ENCODE results near the gene HMX1. TPM values are rescaled to one million over a fixed set of nuclear protein-coding genes. Genes with fewer than 3 reads are reported as not detected.

Gene HMX1
- total and polyA plus RNA-seq, 2 donors (not counting 1 experiment from before 2014, with no cell fraction given): not detected

DNA sequence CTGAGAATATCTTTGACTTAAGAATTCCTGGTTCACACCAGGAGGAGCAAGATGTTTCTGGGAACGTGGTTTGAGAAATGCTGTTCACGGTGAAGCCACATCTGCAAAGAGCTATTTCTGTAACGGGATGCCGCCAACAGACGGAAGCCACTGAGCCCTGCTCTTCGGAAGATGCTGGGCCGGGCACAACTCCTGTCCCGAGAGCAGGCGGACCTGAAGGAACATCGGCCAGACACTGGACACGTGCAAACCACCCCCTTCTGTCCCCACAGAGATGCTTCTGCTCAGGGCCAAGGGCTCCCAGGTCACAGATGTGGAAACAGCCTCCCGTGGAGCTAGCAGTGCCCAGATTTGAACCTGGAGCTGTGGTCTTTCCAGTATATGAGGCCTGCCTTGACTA, 24.3 kb downstream of the HMX1 start:
- H3K9me3 ChIP-seq (ENCODE audit: control extremely low read depth in 1 of 3, control insufficient read depth in 2 of 3, insufficient read depth in 1 of 3, low read length in 2 of 3): peaks cover 0 to 25% (median 0%) of the 10 kb centered on the region in 3 donors
- ChIA-PET POLR2A (no interaction called here), CTCF (no interaction called here)
- H3K27ac ChIP-seq (ENCODE audit: low read length in 2 of 2): no peak overlapping the region
- WGBS (ENCODE audit: insufficient coverage): 91% methylated on average over 12 of the region's 12 CpGs
- Mint-ChIP-seq H3K27me3 (peaks cover 7% of the 10 kb centered on the region), H3K4me3 (no peak overlapping the region), H3K27ac (no peak overlapping the region), H3K4me1 (no peaks in the 10 kb centered on the region), H3K9me3 (ENCODE audit: insufficient read depth) (peaks cover 3% of the 10 kb centered on the region)
- ATAC-seq (ENCODE audit: low read depth): no peak
- no peak for TF ChIP-seq EZH2 (IDR thresholded peaks at IDR 0.05; ENCODE audit: borderline replicate concordance, insufficient read depth, low read depth, low read length, poor library complexity, severe bottlenecking)
- TF ChIP-seq, protein P1, sequence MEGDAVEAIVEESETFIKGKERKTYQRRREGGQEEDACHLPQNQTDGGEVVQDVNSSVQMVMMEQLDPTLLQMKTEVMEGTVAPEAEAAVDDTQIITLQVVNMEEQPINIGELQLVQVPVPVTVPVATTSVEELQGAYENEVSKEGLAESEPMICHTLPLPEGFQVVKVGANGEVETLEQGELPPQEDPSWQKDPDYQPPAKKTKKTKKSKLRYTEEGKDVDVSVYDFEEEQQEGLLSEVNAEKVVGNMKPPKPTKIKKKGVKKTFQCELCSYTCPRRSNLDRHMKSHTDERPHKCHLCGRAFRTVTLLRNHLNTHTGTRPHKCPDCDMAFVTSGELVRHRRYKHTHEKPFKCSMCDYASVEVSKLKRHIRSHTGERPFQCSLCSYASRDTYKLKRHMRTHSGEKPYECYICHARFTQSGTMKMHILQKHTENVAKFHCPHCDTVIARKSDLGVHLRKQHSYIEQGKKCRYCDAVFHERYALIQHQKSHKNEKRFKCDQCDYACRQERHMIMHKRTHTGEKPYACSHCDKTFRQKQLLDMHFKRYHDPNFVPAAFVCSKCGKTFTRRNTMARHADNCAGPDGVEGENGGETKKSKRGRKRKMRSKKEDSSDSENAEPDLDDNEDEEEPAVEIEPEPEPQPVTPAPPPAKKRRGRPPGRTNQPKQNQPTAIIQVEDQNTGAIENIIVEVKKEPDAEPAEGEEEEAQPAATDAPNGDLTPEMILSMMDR (IDR thresholded peaks at IDR 0.05): no peak
- H3K36me3 ChIP-seq (replicated peaks in 1 of 2; ENCODE audit: control extremely low read depth in 1 of 2, control insufficient read depth in 1 of 2, extremely low read depth in 1 of 2, insufficient read depth in 2 of 2, low read length in 1 of 2): no peaks in the 10 kb centered on the region
- intact Hi-C loops (cut with micrococcal nuclease): no loop called here
- no peaks in the 10 kb centered on the region for H3K27me3 ChIP-seq (replicated peaks in 1 of 4; ENCODE audit: control extremely low read depth in 1 of 4, control insufficient read depth in 3 of 4, insufficient read depth in 4 of 4, low read length in 3 of 4)
- no peak for DNase-seq
- no peaks in the 10 kb centered on the region for H3K4me1 ChIP-seq (ENCODE audit: control insufficient read depth in 2 of 2, insufficient read depth in 2 of 2, low read length in 2 of 2)
- H3K4me2 ChIP-seq (replicated peaks; ENCODE audit: low read depth, low read length, poor library complexity, severe bottlenecking): no peak overlapping the region
- H4K20me1 ChIP-seq (ENCODE audit: control insufficient read depth, insufficient read depth, low read length, poor library complexity, severe bottlenecking): no peaks in the 10 kb centered on the region
- no peak overlapping the region for H2AFZ ChIP-seq (ENCODE audit: insufficient read depth, low read depth, low read length, poor library complexity, severe bottlenecking)
- H3K79me2 ChIP-seq (ENCODE audit: control insufficient read depth, insufficient read depth, low read length): no peaks in the 10 kb centered on the region
- no peak overlapping the region for H3K4me3 ChIP-seq (ENCODE audit: control extremely low read depth in 1 of 5, extremely low read depth in 1 of 5, insufficient read depth in 1 of 5, low read depth in 2 of 5, low read length in 4 of 5)
- no peak overlapping the region for H3K9ac ChIP-seq (ENCODE audit: low read length)

DNA sequence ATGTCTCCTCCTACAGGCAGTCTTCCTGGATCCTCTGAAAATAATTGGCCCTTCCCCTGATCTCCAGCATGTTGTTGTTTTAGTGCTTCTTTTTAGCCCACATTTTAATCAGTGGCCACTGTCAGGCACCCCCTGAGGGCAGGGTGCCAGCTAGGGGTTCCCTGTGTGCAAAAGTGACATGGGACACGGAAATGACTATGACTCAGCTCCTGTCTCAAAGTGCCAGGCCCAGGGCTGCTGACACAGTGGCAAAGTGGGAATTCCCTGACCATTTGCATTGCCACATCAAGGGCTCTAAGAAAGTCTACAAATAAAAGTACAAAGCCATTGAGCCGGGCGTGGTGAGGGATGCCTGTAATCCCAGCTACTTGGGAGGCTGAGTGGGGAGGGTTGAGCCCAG, 24.8 kb downstream of the HMX1 start:
- ATAC-seq (ENCODE audit: low read depth) (no peak), DNase-seq (no peak)
- H4K20me1 ChIP-seq (ENCODE audit: control insufficient read depth, insufficient read depth, low read length, poor library complexity, severe bottlenecking): no peaks in the 10 kb centered on the region
- H3K27me3 ChIP-seq (replicated peaks in 1 of 4; ENCODE audit: control extremely low read depth in 1 of 4, control insufficient read depth in 3 of 4, insufficient read depth in 4 of 4, low read length in 3 of 4): no peaks in the 10 kb centered on the region
- no peak overlapping the region for H3K4me3 Mint-ChIP-seq
- intact Hi-C loops (cut with micrococcal nuclease): no loop called here
- no peak overlapping the region for H3K4me3 ChIP-seq (ENCODE audit: control extremely low read depth in 1 of 5, extremely low read depth in 1 of 5, insufficient read depth in 1 of 5, low read depth in 2 of 5, low read length in 4 of 5)
- ChIA-PET POLR2A (no interaction called here), CTCF (no interaction called here)
- H3K4me2 ChIP-seq (replicated peaks; ENCODE audit: low read depth, low read length, poor library complexity, severe bottlenecking): no peak overlapping the region
- TF ChIP-seq EZH2 (IDR thresholded peaks at IDR 0.05; ENCODE audit: borderline replicate concordance, insufficient read depth, low read depth, low read length, poor library complexity, severe bottlenecking): no peak
- TF ChIP-seq, protein P1 (IDR thresholded peaks at IDR 0.05): no peak
- H2AFZ ChIP-seq (ENCODE audit: insufficient read depth, low read depth, low read length, poor library complexity, severe bottlenecking): no peak overlapping the region
- H3K9me3 ChIP-seq (ENCODE audit: control extremely low read depth in 1 of 3, control insufficient read depth in 2 of 3, insufficient read depth in 1 of 3, low read length in 2 of 3): peaks cover 0 to 20% (median 0%) of the 10 kb centered on the region in 3 donors
- peaks cover 7% of the 10 kb centered on the region for H3K27me3 Mint-ChIP-seq
- H3K9me3 Mint-ChIP-seq (ENCODE audit: insufficient read depth): peaks cover 3% of the 10 kb centered on the region
- H3K4me1 Mint-ChIP-seq: no peaks in the 10 kb centered on the region
- no peaks in the 10 kb centered on the region for H3K79me2 ChIP-seq (ENCODE audit: control insufficient read depth, insufficient read depth, low read length)
- no peaks in the 10 kb centered on the region for H3K36me3 ChIP-seq (replicated peaks in 1 of 2; ENCODE audit: control extremely low read depth in 1 of 2, control insufficient read depth in 1 of 2, extremely low read depth in 1 of 2, insufficient read depth in 2 of 2, low read length in 1 of 2)
- H3K27ac ChIP-seq (ENCODE audit: low read length in 2 of 2): no peak overlapping the region
- H3K4me1 ChIP-seq (ENCODE audit: control insufficient read depth in 2 of 2, insufficient read depth in 2 of 2, low read length in 2 of 2): no peaks in the 10 kb centered on the region
- no peak overlapping the region for H3K27ac Mint-ChIP-seq
- H3K9ac ChIP-seq (ENCODE audit: low read length): no peak overlapping the region
- WGBS (ENCODE audit: insufficient coverage): 56% methylated on average over 1 of the region's 3 CpGs

All from B cell (primary cell).